ENCODE measurements around the gene COPS8.

GRCh38 chr2:237118561-237119155, 33.0 kb downstream of the COPS8 start:
- TF ChIP-seq CTCF (IDR thresholded peaks at IDR 0.05) (no peak), POLR2A (IDR thresholded peaks at IDR 0.05) (no peak)

All from body of pancreas (tissue), 4 donors.